HG03097 (cell line): ENCODE data around the gene OTX2.

Experiments
- ATAC-seq: cut with Tn5 transposase; IDR thresholded peaks from one replicate; pipeline ENCODE4 v1.9.1; 2021; ENCODE audit not compliant: unreplicated experiment, low FRiP score

Gene OTX2

GRCh38 chr14:56810147-56810719 is at the start of gene OTX2:
Gene OTX2, minus strand, starts transcription at chr14:56810479. Its CDS starts 5,023 bp downstream, at chr14:56805456.
- no peak for ATAC-seq

GRCh38 chr14:56858422-56858821 is 48.1 kb upstream of the OTX2 start:
- ATAC-seq = no peak

GRCh38 chr14:56857216-56857615 is 46.9 kb upstream of the OTX2 start:
- no peak for ATAC-seq

- no peak for ATAC-seq
These were observed 45.7 kb upstream of the OTX2 start for GRCh38 chr14:56855891-56856461.

GRCh38 chr14:56854325-56854724 is 44.0 kb upstream of the OTX2 start:
- ATAC-seq = no peak

- ATAC-seq = no peak
These were observed 37.0 kb upstream of the OTX2 start for GRCh38 chr14:56846970-56847930.

GRCh38 chr14:56844406-56845002 is 34.2 kb upstream of the OTX2 start:
- no peak for ATAC-seq

- ATAC-seq = no peak
These were observed 31.3 kb upstream of the OTX2 start for GRCh38 chr14:56841611-56842010.

- no peak for ATAC-seq
These were observed 29.9 kb upstream of the OTX2 start for GRCh38 chr14:56840221-56840620.

- no peak for ATAC-seq
These were observed 18.9 kb upstream of the OTX2 start for GRCh38 chr14:56829151-56829550.

- no peak for ATAC-seq
These were observed 15.9 kb upstream of the OTX2 start for GRCh38 chr14:56826214-56826613.

GRCh38 chr14:56821805-56822610 is 11.7 kb upstream of the OTX2 start:
- ATAC-seq = no peak

GRCh38 chr14:56821177-56821576 is 10.9 kb upstream of the OTX2 start:
- ATAC-seq = no peak

GRCh38 chr14:56817396-56817921 is 7.2 kb upstream of the OTX2 start:
- no peak for ATAC-seq

GRCh38 chr14:56816574-56817391 is 6.5 kb upstream of the OTX2 start:
- no peak for ATAC-seq

- no peak for ATAC-seq
These were observed 5.5 kb upstream of the OTX2 start for GRCh38 chr14:56815745-56816144.

- no peak for ATAC-seq
These were observed 4.9 kb upstream of the OTX2 start for GRCh38 chr14:56814969-56815700.

GRCh38 chr14:56814519-56814959 is 4.3 kb upstream of the OTX2 start:
- ATAC-seq = no peak

GRCh38 chr14:56813143-56813551 is 2.9 kb upstream of the OTX2 start:
- no peak for ATAC-seq
